ENCODE data around the gene BCAR3.

The BCAR3 gene

DNA sequence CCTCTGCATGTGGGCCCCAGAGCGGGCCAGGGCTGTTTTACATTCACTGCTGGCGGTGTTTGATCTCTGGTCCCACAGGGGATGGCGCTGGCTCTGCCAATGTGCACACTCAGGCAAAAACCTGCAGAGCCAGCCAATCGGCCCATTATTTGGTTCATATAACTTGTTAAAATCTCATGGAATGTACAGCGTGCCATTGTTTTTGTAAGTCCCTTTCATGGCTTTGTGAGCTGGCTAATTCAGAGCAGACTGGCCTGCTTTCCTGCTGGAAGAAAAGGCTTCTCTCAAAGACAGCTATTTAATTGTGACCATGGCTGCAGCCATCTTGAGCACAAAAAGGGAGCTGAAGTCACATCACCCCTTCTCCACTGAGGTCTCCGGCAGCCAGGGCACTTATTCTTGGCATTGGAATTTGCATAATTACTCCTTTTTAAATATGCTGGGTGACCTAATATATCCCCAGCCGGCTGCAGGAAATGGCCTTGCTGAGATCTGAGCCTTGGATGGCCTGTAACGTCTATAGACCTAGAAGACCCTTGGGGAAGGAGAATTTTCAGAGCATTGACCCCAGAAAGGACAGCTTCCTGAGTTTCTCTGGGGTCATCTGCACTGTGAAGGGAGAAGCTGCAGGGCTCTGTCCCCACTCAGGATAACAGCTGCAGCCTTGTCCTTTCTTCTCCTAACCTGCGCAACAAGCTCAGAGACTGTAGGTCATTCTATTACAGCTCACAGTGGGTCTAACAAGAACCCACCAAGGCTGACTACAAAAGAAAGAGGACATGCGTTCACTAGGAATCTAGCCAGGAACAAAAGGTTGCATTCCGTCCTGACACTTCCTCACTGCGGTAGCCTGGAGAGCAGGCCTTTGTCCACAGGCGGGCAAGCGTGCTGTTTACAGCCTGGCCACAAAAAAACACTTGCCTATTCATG is 45.8 kb downstream of the BCAR3 start:
- no peak for DNase-seq

DNA sequence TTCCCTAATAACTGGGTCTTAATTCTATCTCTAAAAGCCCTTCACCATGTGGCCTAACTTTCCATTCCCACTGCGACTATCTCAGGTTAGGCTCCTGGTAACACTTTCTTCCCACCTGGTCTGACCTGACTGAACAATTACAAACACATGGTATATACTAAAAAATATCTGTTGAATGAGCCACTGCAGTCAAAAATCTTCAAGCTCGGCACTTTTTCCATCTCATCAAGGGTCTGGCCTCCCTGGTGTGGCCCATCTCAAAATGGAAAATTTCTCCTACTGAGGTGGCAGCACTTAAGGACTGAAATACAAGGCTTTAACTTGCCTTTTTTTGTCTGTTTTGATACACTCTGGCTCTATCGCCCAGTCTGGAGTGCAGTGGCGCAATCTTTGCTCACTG is 48.3 kb downstream of the BCAR3 start:
- no peak for DNase-seq

DNA sequence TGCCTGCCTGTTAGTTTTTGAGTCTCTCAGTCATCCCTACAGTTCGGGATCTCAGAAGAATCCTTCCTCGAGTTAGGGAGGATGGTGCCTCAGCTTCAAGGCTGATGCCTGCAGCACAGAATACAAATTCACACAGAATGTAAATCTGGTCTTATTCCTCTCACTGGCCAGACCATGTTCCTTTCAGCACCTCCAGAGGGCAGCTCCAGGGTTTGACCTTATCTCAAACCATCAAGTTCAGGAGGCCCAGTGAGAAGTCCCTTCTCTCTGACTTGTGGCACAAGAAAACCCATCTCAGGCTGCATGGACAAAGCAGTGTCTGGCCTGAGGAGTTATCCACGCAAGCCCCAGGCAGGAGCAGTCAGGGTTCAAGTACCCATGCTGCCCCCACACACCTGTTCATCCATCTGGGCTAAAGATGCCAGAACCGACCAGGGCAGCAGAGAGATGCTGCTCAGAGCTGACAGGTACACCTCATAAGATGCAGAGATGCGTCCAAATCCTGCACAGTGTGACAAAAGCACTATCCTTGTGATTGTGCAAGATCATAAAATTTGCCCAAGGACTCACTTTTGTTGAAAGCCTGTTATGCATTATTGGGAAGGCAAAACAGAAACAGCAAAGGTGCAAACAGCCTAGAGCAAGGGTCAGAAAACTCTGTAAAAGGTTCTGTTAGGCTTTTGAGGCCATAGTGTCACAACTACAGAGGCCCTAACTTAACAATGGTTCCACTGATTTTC is 49.8 kb downstream of the BCAR3 start:
- no peak for DNase-seq

DNA sequence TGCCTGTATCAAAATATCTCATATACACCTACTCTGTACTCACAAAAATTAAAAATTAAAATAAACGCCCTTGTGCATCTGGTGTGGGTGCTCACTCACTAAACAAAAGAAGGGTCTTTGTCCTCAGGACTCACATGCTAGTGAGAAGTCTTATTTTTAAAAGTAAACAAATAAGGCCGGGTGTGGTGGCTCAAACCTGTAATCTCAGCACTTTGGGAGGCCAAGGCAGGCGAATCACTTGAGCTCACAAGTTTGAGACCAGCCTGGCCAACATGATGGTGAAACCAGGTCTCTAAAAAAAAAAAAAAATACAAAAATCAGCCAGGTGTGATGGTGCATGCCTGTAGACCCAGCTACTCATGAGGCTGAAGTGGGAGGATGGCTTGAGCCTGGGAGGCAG is 51.5 kb downstream of the BCAR3 start:
- no peak for DNase-seq

DNA sequence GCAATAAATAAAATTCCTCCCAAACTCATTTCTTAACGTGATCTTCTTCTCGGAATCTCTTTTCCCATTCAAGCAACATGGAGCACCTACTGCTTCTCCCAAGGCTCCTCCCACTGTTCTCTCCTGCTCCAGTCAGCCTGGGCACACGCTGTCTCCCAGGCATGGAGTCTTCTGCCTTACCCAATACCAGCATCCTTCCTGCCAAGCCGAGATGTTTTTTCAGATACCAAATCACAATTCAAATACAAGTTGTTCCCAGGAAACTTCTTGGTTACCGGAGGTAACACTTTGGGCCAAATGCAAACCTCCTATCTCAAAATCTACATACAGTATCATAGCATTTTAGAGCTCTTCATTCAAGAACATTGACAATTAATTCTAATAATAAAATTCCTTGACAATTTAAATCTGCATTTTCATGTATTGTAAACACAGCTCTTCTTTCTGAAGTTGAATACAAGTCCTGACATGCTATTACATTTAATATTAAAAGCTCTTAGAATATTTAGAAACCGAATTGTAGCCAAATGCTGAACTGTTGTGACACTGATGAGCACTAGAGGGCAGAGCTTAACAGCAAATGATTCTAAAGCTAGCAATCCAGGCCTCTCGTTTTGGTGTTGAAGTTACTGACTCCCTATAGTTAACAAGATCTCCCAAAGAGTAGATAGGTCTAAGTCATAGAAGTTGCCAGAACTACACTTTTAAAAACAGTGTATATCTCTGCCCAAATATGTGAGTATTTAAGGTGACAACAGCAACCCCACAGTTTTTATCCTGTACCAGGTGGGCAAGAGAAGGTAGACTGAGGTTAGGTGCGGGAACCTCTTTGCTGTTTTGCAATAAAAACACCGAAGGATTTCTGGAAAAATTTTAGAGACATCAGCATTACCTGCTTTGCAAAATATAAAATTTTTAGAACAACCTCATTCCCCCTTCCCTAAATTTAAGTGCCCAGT is 52.3 kb downstream of the BCAR3 start:
- DNase-seq = peak; percentile 84

DNA sequence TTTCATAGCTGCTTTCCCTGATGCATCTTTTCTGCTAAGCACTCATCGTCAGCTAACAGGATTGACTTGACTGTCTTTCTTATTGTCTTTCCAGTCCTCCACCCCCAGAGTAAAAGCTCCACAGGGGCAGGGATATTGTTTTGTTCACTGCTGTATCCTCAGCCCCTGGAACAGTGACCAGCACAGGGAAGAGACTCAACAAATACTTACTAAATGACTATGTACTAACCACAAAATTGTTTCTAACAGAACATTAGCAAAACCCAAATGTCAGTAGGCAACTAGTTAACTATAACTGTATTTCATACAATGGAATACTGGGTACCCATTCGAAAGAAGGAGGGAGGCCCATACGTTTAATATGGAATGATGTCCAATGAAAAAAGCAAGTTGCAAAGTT is 53.0 kb downstream of the BCAR3 start:
- DNase-seq = no peak

DNA sequence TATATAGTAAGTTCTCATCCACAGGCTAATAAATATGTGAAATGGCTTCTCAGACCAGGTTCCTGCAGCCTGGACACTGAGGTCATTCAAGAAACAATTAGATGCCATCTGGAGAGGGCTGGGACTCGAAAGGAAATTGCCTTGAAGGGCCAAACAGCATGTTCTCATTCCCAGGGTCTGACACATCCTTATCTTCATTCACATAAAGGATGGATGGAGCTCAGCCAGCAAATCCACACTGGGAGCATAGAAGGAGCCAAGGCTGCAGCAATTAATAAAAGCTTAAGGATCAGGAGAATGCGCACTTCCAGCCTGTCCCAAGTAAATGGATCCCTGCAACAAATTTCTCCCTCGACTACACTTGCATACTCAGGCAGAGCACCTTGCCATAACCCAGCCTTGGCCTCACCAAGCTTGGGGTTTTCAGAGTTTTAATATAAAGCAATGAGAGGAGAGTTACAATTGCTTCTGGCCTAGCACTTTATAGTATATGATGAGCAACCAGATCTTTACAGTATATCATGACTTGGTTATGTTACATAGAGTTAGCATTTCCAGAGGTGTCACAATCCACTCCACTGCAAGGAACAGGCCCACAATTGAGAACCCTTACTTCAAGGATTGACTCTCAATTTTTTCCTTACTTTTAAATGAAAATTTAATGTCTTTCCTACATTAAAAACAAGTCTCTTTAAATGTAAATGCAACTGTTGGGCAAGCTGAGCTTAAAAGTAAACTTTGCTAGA is 55.9 kb downstream of the BCAR3 start:
- DNase-seq = no peak

DNA sequence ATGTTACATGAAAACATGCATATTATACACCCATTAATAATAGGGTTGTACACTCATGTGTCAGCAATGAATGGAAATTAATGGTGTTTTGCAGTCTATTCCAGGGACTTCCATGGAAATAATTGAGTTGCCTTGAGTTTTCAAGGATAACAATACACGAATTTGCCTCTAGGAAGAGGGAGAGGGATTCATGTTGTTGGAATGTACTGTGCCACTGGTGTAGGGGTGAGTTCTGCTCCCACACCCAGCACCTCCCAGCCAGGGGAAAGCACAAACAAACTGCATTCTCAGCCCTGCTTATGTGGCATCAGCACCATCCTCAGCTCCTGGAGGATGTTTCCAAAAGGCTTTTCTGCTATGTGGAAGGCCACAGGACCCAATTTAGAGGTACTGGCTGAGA is 57.8 kb downstream of the BCAR3 start:
- no peak for DNase-seq

DNA sequence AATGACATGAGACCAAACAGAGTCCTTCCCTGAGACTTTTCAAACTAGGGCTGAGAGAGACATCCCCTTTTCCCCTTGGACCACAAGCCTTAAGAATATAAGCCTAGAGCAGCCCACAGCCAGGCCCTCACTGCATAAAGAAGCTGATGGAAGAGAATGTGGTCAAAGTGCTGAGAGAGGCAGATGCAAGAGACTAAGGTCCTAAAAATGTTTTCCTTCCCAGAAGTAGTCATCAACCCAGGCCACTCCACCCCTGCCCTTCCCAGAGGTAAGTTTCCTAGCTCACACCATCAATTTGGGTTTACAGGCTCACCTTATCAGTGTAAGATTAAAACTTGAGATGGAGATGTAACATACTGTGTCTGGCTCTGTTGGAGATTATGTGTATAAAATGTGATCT is 58.2 kb downstream of the BCAR3 start:
- DNase-seq = no peak

DNA sequence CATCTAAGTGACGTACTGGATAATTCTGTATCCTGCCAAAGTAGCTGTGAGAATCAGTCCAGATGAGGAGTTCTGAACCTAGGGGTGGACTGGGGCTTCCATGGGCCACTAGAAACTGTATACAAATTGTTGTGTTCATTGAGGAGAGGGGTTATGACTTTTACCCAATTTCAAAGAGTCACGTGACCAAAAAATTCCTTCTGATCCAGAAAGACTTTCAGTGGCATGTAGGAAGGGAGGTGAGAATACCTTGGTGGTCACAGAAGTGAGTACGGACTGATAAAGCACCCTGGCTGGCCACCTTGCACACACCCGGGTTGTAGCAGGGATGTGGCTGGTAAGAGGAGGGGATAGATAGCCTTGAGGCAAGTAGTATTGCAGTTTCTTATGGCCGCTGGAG is 60.4 kb downstream of the BCAR3 start:
- DNase-seq = no peak

DNA sequence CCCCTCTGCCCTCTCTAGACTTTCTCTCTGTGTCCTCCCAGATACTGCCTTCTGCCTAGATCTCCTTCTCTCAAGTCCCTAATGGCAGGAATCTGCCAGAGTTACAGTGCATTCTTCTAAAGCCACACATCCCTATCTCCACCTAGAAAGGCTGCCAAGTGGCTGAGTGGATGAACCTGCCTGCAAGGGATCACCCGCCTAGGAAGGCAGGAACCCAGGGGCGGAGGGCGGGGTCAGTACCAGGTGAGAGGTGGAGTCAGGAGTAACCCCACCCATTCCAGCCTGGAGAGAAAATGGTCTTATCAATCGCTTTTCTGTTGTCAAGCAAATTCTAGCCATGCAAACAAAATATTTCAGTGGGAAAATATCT is 60.8 kb downstream of the BCAR3 start:
- no peak for DNase-seq

DNA sequence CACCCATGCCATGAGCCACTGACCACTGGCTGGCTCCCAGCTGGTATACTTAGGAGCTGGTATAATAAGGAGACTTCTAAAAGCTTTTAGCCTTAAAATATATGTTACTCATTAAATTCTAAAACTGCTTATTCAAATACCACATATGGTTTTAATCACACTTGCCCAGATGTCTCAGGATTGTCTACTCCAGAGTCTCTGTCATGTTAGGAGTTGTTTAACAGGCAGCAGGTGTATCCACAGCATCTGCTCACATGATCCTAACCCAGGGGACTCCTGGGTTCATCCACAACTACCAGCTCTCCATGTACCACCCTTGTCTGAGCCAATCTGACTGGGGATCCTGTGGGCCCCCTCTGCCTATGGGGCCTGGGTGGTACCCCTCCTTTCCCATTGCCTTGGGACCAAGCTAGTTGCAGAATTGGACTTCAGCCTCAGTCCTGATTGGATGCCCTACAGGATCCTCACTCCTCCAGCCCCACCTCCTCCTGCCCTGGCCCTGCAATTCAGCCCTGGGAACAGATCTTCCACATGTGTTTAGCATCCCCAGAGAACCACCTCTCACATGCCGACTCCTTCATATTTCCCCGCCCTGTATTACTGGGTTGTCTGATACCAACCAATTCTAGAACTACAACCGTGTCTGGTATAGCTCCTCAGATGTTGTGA is 61.3 kb downstream of the BCAR3 start:
- no peak for DNase-seq

DNA sequence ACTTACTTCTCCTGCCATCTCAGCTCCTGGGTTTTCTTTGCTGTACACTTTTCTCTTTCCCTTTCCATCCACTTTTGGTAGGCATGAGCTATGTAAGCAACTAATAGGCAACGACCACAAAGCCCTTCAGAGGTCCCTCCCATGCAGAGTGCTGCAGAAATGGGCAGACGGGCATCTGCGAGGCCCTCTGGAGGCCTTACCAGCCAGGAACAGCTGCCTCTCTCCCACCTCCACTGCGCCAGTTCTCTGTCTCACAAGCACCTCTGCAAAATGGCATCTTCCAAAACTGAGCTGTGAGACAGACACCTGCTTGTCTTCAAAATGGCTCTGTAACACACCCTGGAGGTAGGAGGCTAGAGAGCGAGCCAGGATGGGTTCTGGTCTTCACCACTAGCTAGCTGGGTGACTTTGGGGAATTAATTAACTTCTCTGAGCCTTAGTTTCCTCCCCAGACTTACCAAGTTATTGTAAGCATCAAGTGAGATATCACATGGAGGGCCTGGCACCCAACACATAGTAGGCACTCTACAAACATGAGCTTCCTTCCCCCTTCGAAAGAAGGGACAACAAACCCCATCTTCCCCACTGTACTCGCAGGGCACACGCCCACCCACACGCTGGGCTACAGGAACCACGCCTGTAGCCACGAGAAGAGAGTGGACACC is 62.0 kb downstream of the BCAR3 start:
- no peak for DNase-seq

DNA sequence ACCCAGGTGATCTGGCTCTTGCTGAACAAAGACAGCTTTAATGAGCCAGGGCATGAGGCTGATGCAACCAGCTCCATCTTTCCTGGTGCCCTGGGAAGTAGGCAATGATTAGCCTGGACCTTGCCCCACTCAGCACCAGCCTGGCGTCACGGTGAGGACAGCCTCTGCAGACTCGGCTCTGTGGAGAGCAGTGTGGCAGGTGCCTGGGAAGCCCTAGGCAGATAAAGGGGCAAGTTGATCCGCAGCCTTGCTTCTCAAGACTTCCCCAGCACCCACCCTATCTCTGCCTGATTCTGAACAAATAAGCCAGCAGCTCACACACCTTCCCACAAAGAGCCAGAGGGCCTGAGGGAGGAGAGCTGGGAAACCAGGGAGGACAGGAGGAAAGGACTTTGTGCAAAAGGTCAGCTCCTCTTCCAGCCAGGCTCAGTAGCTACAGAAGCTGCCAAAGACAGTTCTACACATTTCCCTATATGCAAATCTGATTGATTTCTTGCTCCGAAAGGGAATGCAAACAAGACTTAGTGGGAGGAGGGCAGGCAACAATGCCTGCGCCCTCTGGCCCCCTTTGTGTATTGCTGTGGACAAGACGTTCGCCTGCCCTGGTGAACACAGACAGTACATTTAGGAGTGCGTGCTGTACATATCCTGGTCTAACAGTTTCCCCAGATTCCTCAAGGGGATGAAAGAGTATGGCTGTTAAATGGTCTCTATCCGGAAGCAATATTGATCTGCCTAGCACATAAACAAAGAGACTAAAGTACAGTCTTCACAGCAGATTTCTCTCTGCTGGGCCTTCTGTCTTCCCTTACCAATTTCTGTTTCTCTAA is 63.8 kb downstream of the BCAR3 start:
- DNase-seq = no peak

DNA sequence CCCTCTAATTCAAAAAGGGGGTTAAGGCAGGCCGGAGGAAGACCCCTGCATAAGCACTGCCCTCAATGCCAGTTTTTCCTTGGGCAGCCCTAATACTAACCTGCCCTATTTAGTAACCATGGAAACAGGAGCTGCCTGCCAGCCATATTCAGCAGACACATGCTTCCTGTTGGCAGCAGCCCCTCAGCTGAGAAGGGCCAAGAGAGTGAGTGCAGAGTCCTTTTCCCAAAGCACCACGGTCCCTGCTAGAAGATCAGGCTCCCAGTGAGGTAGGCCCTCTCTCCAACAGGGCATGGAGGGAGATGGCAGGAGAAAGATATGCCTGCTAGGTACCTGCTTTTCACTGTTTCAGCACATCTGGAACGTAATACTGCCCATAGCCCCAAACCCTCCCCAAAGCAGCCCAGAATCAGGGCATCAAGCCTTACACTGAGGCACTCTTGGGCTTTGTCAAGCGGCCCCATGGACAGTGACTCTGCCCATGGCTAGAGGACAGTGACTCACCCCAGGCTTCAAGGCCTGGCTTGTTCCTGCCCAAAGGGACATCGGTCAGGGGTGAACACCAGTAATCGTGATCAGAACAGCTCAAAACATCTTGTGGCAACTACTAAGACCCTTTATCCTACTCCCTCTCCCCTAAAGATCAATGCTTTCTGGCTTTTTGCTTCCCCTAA is 64.5 kb downstream of the BCAR3 start:
- DNase-seq = peak; percentile 57

DNA sequence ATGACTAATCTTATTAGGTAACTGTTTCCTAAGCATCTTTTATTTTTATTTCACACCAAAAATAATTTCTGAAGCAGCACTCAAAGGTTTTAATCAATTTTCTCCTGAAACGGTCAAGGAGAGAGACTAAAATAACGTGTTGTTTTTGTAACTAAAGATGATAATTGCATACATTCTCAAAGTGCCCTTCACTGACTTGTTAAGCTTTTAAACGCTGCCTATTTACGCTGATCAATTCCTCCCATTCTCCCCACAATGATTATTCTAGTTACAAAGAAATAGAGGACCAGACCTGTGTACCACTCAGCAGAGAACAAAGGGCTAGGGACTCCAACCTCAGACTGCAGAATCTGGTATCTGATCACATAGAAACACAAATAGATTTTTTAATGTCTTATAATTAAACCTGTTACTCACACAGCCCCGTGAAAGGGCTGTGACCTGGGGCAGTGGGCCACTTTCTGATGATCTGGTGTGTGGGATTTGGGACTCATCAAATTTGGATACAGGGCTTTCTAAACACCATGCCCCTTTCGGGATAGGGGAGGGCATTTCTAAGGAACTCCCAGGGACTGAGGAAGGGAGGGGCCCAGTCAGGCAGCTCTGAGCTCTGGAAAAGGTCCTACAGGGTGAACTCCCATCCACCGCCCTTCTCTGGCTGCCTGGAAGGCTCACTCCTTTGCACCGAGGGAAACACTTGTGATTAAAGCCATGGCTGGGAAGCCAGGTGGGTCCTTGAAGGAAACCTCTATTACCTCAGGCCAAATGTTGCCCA is 65.2 kb downstream of the BCAR3 start:
- DNase-seq = no peak

DNA sequence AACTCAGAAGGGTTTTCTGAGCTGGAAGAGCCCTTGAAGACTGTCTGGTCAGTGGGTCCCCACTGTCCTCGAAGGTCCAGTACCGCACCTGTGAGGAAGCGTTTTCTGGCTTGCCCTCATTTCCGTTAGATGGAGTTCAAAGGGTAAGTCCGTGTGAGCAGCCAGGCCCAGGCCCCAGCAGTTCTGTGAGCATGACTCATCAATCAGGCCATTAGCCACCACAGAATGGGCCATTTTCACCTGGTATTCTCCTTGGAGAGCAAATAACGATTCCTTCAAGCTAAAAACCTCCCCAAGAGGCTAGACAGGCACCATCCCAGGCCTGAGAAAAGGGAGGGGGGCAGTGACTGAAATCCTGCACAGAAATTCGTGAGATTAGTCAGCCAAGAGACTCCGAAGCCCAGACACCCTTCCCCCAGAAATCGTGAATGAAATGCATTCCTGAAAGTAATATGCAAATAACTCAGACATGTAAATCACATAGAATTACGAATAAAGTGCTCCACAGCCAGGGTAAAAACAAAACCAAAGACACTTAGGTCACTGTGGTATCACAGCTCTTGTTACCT is 66.0 kb downstream of the BCAR3 start:
- no peak for DNase-seq

DNA sequence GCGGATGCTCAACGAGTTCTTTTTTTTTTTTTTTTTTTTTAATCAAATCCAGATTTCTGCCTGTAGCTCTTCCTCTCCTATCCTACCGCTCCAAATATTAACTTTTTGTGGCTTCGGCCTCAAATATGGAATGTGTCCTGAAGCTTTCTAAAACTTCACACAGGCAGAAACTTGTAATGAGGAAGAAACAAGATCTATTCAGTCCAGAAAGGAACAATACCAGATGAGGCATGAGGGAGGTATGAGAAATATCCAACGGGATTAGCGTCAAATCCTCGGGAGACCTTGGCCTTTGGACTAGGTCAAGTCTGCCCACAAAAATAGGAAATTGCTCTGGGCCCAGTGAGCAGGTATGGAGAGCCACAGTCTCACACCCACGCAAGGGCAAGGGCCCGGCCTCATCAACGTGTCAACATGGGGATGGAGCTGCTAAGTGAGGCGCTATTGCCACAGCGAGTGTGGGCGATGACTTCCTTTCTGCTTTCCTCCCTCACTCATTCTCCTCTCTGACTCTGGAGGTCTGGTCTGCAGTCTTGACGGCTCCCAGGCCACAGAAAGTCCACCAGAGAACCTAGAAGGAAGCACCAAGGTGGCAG is 66.6 kb downstream of the BCAR3 start:
- no peak for DNase-seq

All from NCI-H1694 treated with DMSO at 0.1 percent for 48 hours (cell line).